GM21360 (cell line): ENCODE data around the gene TUBAL3.

ENCODE experiments used
- ATAC-seq: cut with Tn5 transposase; IDR thresholded peaks from one replicate; pipeline ENCODE4 v1.9.1; 2021; ENCODE audit warnings: mild to moderate bottlenecking, moderate library complexity; ENCODE audit not compliant: unreplicated experiment

Gene TUBAL3

DNA sequence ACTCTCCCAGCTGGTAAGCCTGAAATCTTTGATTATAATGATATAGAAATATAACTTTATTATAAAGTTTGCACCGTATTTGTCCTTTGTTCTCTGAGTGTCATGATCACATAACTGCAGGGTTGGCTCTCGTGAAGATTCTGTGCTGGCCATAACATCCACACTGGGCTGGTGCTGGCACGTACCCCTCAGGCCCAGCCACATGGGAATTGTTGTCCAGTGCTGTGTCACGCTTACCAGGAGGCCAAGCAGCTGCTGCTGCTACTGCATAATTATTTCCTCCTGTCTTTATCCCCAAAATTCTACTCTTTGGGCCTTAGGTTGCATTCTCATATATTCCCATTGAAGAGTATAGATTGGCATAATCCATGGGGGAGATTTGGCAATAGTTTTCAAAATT is 60.6 kb downstream of the TUBAL3 start:
- ATAC-seq, result no peak

DNA sequence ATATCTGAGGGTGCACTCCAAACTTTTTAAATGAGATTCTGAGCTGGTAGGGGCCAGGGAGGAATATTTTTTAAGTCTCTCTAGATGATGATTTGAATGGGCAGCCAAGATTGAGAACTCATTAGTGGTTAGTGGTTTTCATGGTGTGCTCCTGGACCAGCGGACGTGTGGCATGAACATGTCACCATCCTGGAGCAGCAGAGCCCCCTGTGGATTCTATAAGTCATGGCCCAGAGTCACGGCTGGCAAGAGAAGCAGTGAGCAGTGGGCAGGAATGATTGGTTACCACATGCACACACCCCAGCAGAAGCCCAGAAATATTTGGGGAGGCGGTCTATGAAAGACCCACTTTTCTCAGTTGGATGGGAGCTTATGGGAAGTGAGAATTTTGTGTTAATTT is 61.1 kb downstream of the TUBAL3 start:
- ATAC-seq, result no peak
